ENCODE results near the gene FGF12.

The FGF12 gene

GRCh38 chr3:192684151-192684550, 43.2 kb downstream of the FGF12 start:
- no peak for DNase-seq (ENCODE audit: low spot score)

GRCh38 chr3:192675958-192676649, 51.2 kb downstream of the FGF12 start:
- no peak for DNase-seq (ENCODE audit: low spot score)

- no peak for DNase-seq (ENCODE audit: low spot score)
Observed at GRCh38 chr3:192655628-192656027, 71.7 kb downstream of the FGF12 start.

- no peak for DNase-seq (ENCODE audit: low spot score)
Observed at GRCh38 chr3:192655040-192655439, 72.3 kb downstream of the FGF12 start.

- DNase-seq (ENCODE audit: low spot score), result no peak
Observed at GRCh38 chr3:192653862-192654261, 73.5 kb downstream of the FGF12 start.

- DNase-seq (ENCODE audit: low spot score), result no peak
Observed at GRCh38 chr3:192652727-192653126, 74.6 kb downstream of the FGF12 start.

- DNase-seq (ENCODE audit: low spot score), result no peak
Observed at GRCh38 chr3:192651836-192652512, 75.4 kb downstream of the FGF12 start.

- DNase-seq (ENCODE audit: low spot score), result no peak
Observed at GRCh38 chr3:192645437-192645836, 81.9 kb downstream of the FGF12 start.

- DNase-seq (ENCODE audit: low spot score), result no peak
Observed at GRCh38 chr3:192642651-192643050, 84.7 kb downstream of the FGF12 start.

- no peak for DNase-seq (ENCODE audit: low spot score)
Observed at GRCh38 chr3:192641919-192642318, 85.4 kb downstream of the FGF12 start.

GRCh38 chr3:192639987-192640386, 87.4 kb downstream of the FGF12 start:
- DNase-seq (ENCODE audit: low spot score), result no peak

- DNase-seq (ENCODE audit: low spot score), result no peak
Observed at GRCh38 chr3:192637803-192638202, 89.5 kb downstream of the FGF12 start.

GRCh38 chr3:192636517-192637444, 90.6 kb downstream of the FGF12 start:
- no peak for DNase-seq (ENCODE audit: low spot score)

GRCh38 chr3:192629429-192629828, 97.9 kb downstream of the FGF12 start:
- DNase-seq (ENCODE audit: low spot score), result no peak

GRCh38 chr3:192621909-192622308, 105.4 kb downstream of the FGF12 start:
- DNase-seq (ENCODE audit: low spot score), result no peak

GRCh38 chr3:192620275-192620674, 107.1 kb downstream of the FGF12 start:
- DNase-seq (ENCODE audit: low spot score), result no peak

GRCh38 chr3:192611411-192611810, 115.9 kb downstream of the FGF12 start:
- DNase-seq (ENCODE audit: low spot score), result no peak

GRCh38 chr3:192608726-192609600, 118.4 kb downstream of the FGF12 start:
- no peak for DNase-seq (ENCODE audit: low spot score)

GRCh38 chr3:192607798-192608197, 119.5 kb downstream of the FGF12 start:
- no peak for DNase-seq (ENCODE audit: low spot score)

GRCh38 chr3:192597913-192598312, 129.4 kb downstream of the FGF12 start:
- no peak for DNase-seq (ENCODE audit: low spot score)

- DNase-seq (ENCODE audit: low spot score), result no peak
Observed at GRCh38 chr3:192597506-192597905, 129.8 kb downstream of the FGF12 start.

GRCh38 chr3:192578729-192579128, 148.6 kb downstream of the FGF12 start:
- no peak for DNase-seq (ENCODE audit: low spot score)
